NCI-H748 (cell line): ENCODE data around the gene SH3PXD2B.
A peak's percentile ranks its signal among the peaks of the same experiment; 100 is the strongest.
"Not testable (repeated sequence)": the region's sequence is repeated elsewhere in the genome, so short reads cannot be mapped to it uniquely, and the experiment has no call there.

Experiments used
- DNase-seq: peaks from one replicate; lab custom pipeline; 2025; ENCODE audit not compliant: unreplicated experiment; lab: John Stamatoyannopoulos, UW

Gene SH3PXD2B

GRCh38 chr5:172373680-172374079 is 80.6 kb downstream of the SH3PXD2B start:
- DNase-seq = no peak

GRCh38 chr5:172371684-172372083 is 82.6 kb downstream of the SH3PXD2B start:
- DNase-seq = no peak

- peak; percentile 34 for DNase-seq
These were observed 83.4 kb downstream of the SH3PXD2B start for GRCh38 chr5:172370648-172371545.

- no peak for DNase-seq
These were observed 84.1 kb downstream of the SH3PXD2B start for GRCh38 chr5:172370237-172370640.

GRCh38 chr5:172368699-172369098 is 85.6 kb downstream of the SH3PXD2B start:
- DNase-seq = not testable (repeated sequence)

- no peak for DNase-seq
These were observed 88.2 kb downstream of the SH3PXD2B start for GRCh38 chr5:172365948-172366608.

- peak; percentile 18 for DNase-seq
These were observed 89.6 kb downstream of the SH3PXD2B start for GRCh38 chr5:172364773-172365172.

- no peak for DNase-seq
These were observed 91.6 kb downstream of the SH3PXD2B start for GRCh38 chr5:172362755-172363154.

GRCh38 chr5:172361566-172362238 is 92.6 kb downstream of the SH3PXD2B start:
- no peak for DNase-seq

GRCh38 chr5:172358345-172358744 is 96.0 kb downstream of the SH3PXD2B start:
- no peak for DNase-seq

GRCh38 chr5:172356527-172356926 is 97.8 kb downstream of the SH3PXD2B start:
- DNase-seq = no peak

GRCh38 chr5:172356047-172356446 is 98.3 kb downstream of the SH3PXD2B start:
- no peak for DNase-seq

- no peak for DNase-seq
These were observed 100.5 kb downstream of the SH3PXD2B start for GRCh38 chr5:172353846-172354245.

- DNase-seq = no peak
These were observed 101.0 kb downstream of the SH3PXD2B start for GRCh38 chr5:172353271-172353812.

- not testable (repeated sequence) for DNase-seq
These were observed 101.8 kb downstream of the SH3PXD2B start for GRCh38 chr5:172352526-172352925.

- no peak for DNase-seq
These were observed 103.0 kb downstream of the SH3PXD2B start for GRCh38 chr5:172351240-172351778.

- no peak for DNase-seq
These were observed 103.8 kb downstream of the SH3PXD2B start for GRCh38 chr5:172350212-172351181.

- DNase-seq = not testable (repeated sequence)
These were observed 105.6 kb downstream of the SH3PXD2B start for GRCh38 chr5:172348733-172349132.

GRCh38 chr5:172348084-172348483 is 106.2 kb downstream of the SH3PXD2B start:
- DNase-seq = no peak

- no peak for DNase-seq
These were observed 106.8 kb downstream of the SH3PXD2B start for GRCh38 chr5:172347496-172348052.
